ENCODE data around the gene AFAP1L1. TPM values are rescaled to one million over a fixed set of nuclear protein-coding genes. Genes with fewer than 3 reads are reported as not detected.

AFAP1L1 gene
- total and polyA plus RNA-seq, 2 of the 13 experiments (the other 11 are each of a cell fraction or from before 2014, with no cell fraction given) = 0.38 to 1.0 TPM

DNA sequence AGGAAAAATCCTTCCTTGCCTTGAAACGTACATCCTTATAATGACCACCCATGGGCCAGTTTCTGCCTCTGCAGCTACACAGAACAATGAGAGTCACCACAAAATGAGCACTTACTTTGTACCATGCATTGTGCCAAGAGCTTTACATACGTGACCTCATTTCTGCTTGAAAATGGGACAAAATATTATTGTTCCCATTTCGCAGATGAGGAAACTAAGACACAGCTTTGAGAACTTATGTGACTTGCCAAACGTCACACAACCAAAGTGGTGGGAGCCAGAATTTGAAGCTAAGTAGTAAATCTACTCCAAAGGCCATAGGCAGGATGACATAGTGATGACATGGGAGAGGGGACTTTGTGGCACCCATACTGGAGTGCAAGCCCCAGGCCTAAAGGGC is 38.8 kb downstream of the AFAP1L1 start (continued):
- no peak for TF ChIP-seq HDAC2 (CRISPR knock-in tag; IDR thresholded peaks at IDR 0.05)
- no peak for TF ChIP-seq ZKSCAN5 (CRISPR knock-in tag; IDR thresholded peaks at IDR 0.05)

- no peak for DNase-seq (ENCODE audit: low spot score)
- no TSS peak for BruUV-seq (replicated peaks)
- CTCF ChIA-PET (ENCODE audit: low intra/inter-chr PET ratio, low total read pairs) = no interaction called here
- no peak for ATAC-seq
- Histone ChIP-seq H3K9ac (ENCODE audit: insufficient read depth, low read depth, low read length) (no peak overlapping the region), H3K4me3 (replicated peaks in 1 of 3; ENCODE audit: insufficient read depth in 1 of 3, low read depth in 2 of 3, low read length in 3 of 3) (no peak overlapping the region), H2AFZ (ENCODE audit: low read length) (no peak overlapping the region), H4K20me1 (ENCODE audit: insufficient read depth, low read length) (no peaks in the 10 kb centered on the region), H3K27ac (ENCODE audit: extremely low read length, insufficient read depth, low read length) (no peak overlapping the region), H3K27me3 (ENCODE audit: control insufficient read depth in 1 of 2, insufficient read depth in 2 of 2, low read length in 2 of 2) (no peaks in the 10 kb centered on the region; a peak in 1 of 5 replicates), H3K4me1 (ENCODE audit: insufficient read depth, low read length) (no peaks in the 10 kb centered on the region), H3K9me3 (ENCODE audit: low read length) (no peaks in the 10 kb centered on the region), H3K36me3 (replicated peaks in 1 of 2; ENCODE audit: control insufficient read depth in 1 of 2, insufficient read depth in 2 of 2, low read length in 2 of 2) (no peaks in the 10 kb centered on the region), H3K79me2 (ENCODE audit: insufficient read depth, low read length) (no peaks in the 10 kb centered on the region), H3K4me2 (ENCODE audit: low read depth, low read length) (no peak overlapping the region)
- POLR2A ChIA-PET = no interaction called here
- no peak for TF ChIP-seq BRCA1 (CRISPR knock-in tag; IDR thresholded peaks at IDR 0.05)
- no peak for TF ChIP-seq ZNF564 (CRISPR knock-in tag; IDR thresholded peaks at IDR 0.05)
- no peak for TF ChIP-seq CBFB (CRISPR knock-in tag; IDR thresholded peaks at IDR 0.05)
- no peak for TF ChIP-seq MEF2D (CRISPR knock-in tag; IDR thresholded peaks at IDR 0.05)
- TF ChIP-seq, protein P1, sequence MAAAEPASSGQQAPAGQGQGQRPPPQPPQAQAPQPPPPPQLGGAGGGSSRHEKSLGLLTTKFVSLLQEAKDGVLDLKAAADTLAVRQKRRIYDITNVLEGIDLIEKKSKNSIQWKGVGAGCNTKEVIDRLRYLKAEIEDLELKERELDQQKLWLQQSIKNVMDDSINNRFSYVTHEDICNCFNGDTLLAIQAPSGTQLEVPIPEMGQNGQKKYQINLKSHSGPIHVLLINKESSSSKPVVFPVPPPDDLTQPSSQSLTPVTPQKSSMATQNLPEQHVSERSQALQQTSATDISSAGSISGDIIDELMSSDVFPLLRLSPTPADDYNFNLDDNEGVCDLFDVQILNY (CRISPR knock-in tag; conservative IDR thresholded peaks at IDR 0.05) = no peak
- TF ChIP-seq NRL (CRISPR knock-in tag; IDR thresholded peaks at IDR 0.05; ENCODE audit: borderline replicate concordance) = no peak
- TF ChIP-seq ZNF350 (CRISPR knock-in tag; IDR thresholded peaks at IDR 0.05; ENCODE audit: borderline replicate concordance, low read depth) = no peak
- TF ChIP-seq, protein P2, sequence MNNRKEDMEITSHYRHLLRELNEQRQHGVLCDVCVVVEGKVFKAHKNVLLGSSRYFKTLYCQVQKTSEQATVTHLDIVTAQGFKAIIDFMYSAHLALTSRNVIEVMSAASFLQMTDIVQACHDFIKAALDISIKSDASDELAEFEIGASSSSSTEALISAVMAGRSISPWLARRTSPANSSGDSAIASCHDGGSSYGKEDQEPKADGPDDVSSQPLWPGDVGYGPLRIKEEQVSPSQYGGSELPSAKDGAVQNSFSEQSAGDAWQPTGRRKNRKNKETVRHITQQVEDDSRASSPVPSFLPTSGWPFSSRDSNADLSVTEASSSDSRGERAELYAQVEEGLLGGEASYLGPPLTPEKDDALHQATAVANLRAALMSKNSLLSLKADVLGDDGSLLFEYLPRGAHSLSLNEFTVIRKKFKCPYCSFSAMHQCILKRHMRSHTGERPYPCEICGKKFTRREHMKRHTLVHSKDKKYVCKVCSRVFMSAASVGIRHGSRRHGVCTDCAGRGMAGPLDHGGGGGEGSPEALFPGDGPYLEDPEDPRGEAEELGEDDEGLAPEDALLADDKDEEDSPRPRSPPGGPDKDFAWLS (CRISPR knock-in tag; IDR thresholded peaks at IDR 0.05; ENCODE audit: borderline replicate concordance) = no peak
- TF ChIP-seq, protein P3, sequence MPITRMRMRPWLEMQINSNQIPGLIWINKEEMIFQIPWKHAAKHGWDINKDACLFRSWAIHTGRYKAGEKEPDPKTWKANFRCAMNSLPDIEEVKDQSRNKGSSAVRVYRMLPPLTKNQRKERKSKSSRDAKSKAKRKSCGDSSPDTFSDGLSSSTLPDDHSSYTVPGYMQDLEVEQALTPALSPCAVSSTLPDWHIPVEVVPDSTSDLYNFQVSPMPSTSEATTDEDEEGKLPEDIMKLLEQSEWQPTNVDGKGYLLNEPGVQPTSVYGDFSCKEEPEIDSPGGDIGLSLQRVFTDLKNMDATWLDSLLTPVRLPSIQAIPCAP (CRISPR knock-in tag; IDR thresholded peaks at IDR 0.05; ENCODE audit: low read depth) = no peak
- TF ChIP-seq MAZ (IDR thresholded peaks at IDR 0.05; ENCODE audit: borderline replicate concordance, low read depth, low read length) = no peak
- no peak for TF ChIP-seq MAZ (CRISPR knock-in tag; IDR thresholded peaks at IDR 0.05; ENCODE audit: low read depth)
- no peak for TF ChIP-seq RXRA (CRISPR knock-in tag; IDR thresholded peaks at IDR 0.05)
- TF ChIP-seq ZSCAN9 (CRISPR knock-in tag; IDR thresholded peaks at IDR 0.05; ENCODE audit: borderline replicate concordance) = no peak
- no peak for TF ChIP-seq CENPT (CRISPR knock-in tag; IDR thresholded peaks at IDR 0.05; ENCODE audit: low read depth)
- no peak for TF ChIP-seq CREM (IDR thresholded peaks at IDR 0.05)
- no peak for TF ChIP-seq CREM (CRISPR knock-in tag; IDR thresholded peaks at IDR 0.05)
- TF ChIP-seq MYC (CRISPR knock-in tag; IDR thresholded peaks at IDR 0.05; ENCODE audit: borderline replicate concordance) = no peak
- no peak for TF ChIP-seq POLR2AphosphoS5 (IDR thresholded peaks at IDR 0.05; ENCODE audit: low read depth, low read length)
- intact Hi-C loops (cut with micrococcal nuclease; ENCODE audit: unreplicated experiment) = no loop called here
- FAIRE-seq = no peak
- in situ Hi-C loops (cut with HindIII; ENCODE audit: extremely low pct_ligation_motif_present, low pct_unique_long_range_greater_than_20kb) = no loop called here
- 69% methylated on average over 5 of the region's 10 CpGs for WGBS (ENCODE audit: low lambda C conversion rate)
These were observed 39.4 kb downstream of the AFAP1L1 start for GRCh38 chr5:149310947-149311658.

All from HepG2 (cell line).